HG02759 (cell line): ENCODE results near the gene FNDC3B.

Experiments used
- ATAC-seq: cut with Tn5 transposase; IDR thresholded peaks from one replicate; pipeline ENCODE4 v1.9.1; 2021; ENCODE audit warnings: mild to moderate bottlenecking, moderate library complexity; ENCODE audit not compliant: unreplicated experiment

Gene FNDC3B

DNA sequence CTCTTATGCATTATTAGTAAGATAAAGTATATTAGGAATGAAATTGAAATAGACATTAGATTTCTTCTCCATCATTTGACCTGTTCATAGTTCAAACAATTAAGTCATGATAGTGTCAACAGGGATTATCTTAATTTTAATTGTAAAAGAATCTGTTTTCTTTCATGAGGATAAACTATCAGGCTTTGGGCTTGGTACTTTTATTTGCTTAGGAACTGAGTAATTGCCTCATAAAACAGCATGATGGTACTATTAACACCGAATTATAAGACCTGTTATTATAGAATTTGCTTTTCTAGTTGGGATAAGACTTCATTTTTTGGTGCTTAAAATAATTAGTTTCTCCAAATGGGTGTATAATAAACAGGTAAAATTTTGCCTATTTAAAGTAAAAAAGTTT lies 71.8 kb downstream of the FNDC3B start:
- no peak for ATAC-seq

DNA sequence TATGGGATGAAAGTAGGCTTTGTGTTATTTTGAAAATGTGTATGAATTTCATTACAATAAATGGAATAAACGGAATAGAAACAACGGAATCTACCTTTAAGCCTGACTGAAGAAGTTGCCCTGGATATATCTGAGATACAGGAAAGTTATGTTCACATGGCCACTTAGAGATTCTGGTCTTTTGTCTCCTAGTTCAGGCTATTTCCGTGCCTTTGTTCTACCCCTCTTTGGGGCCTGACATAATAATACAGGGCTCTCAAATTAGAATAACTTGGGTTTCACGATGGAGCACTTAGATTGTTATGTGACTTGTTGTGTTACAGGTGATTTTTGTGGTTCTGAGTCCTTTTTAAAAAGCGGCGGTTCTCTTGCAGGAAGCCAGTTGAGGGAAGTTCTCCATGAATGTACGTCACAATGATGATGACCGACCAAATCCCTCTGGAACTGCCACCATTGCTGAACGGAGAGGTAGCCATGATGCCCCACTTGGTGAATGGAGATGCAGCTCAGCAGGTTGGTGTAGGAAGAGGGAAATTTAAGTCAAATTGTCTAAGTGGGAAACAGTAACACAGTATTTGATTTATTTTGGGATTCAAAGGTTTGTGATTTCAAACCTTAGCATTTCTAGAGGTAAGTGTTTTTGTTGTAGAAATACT lies 72.8 kb downstream of the FNDC3B start:
- no peak for ATAC-seq

DNA sequence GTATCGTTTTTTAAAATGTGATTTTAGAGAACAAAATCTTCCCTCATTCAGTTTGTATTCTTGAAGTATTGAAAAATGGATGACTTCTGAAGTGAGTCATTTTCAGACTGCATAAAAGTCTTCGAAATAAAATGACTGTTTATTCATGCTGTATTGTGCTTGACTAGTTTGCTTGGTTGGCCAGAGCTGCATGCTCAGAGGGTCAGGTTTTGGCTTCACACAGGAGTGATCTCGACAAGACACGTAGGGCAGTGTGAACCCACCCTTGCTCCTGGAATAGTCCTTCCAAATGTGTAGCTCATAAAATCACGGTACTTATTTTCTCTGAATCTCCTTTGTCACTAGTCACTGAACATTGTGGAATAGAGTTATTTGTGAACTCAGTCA lies 73.3 kb downstream of the FNDC3B start:
- no peak for ATAC-seq

DNA sequence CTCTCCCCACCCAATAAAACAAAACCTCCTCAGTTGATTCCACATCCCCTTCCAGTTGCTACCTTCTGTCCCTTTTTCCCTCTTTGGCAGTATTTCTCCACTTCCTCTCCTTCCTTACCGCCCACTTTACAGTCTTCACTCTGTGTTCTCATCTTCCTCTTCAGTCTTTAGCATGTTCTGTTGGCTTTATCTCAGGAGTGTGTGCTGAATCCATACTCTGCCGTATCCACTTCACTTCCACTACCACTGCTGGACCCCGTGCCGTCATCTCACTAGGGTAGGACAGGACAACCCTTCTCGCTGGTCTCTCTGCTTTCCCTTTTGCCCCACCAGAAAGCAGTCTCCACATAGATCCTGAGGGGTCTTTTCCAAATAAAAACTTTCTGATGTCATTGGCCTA lies 74.3 kb downstream of the FNDC3B start:
- ATAC-seq: no peak

DNA sequence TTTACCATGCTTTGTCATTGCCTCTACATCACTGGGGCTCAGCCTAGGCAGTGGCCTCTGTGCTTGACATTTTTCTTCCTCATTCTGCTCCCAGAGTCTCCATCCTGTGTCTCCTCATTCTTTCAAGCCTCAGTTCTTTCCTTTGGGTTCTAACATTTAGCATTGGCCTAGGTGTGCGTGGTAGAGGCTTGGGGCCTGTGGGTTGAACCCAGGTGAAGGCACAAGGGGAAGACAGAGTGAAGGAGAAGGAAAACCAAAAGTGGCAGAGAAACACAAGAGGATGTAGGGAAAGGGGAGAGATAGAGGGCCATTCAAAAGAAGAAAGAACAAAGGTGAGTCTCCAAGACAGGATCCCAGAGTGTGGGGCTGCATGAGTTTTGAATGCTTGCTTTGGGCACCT lies 75.7 kb downstream of the FNDC3B start:
- no peak for ATAC-seq

DNA sequence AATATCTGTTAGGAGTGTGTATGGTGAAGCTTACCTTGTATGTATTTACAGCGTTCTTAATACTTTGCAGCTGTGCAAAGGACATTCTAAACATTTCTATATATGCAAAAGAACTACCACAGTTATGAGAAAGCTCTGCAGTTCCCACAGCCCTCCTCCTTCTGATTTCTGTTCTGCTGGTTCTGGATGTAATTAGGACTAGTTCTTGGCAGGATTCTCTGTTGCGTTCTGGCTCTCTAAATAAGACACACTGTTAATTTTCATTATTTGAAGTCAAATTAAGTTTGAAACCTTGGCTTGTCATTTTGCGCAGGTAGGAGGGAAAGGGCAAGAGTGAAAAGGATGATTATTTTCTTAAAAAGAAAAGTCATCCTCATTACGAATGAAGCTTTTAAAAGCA lies 76.4 kb downstream of the FNDC3B start:
- no peak for ATAC-seq

DNA sequence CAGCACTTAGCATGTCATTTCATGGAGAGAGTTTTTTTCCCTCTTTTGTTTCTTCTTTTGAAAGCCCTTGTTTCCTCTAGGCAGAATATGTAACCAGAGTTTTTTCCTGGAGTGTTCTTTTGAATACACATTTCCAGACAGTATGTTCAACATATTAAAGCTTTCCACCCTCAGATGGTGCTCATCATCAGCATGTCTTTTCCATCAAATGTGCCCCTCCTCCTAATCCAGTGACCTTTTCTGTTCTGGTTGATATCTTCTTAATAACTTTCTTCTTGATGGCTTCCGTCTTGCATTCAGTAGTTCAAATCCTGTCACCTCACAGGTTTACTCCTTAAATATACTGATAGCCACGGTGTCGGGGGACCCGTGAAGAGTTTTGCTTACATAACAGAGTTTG lies 78.6 kb downstream of the FNDC3B start:
- no peak for ATAC-seq

DNA sequence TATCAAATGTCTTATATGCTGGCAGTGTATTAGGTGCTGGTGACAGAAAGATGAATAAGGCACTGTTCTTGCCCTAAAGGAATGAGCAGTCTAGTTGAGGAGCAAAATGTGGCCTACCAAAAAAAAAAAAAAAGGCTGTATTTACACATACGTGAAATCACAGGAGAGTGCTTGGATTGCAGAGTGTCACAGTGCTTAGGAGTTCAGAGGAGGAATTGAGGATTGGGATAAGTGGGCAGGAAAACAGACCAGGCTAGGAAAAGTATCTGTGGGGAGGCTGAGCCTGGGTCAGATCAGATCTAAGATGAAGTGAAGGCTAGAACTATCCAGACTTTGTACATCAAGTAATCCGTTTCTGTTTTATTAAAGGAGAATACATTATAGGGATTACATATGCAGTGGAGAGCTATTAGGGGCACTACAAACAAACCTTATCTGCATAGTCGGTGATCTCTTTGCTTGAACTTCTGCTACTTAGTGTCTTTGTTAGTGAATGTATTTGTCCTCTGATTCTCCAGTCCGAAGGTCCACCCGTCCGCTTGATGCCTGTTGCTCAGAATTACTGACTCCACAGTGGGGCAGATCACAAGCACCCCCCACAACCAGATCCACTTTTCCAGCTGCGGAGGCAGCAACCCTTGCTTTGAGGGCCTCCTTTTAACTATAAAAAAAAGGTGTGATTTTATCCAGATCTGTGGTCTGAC lies 80.0 kb downstream of the FNDC3B start:
- no peak for ATAC-seq

DNA sequence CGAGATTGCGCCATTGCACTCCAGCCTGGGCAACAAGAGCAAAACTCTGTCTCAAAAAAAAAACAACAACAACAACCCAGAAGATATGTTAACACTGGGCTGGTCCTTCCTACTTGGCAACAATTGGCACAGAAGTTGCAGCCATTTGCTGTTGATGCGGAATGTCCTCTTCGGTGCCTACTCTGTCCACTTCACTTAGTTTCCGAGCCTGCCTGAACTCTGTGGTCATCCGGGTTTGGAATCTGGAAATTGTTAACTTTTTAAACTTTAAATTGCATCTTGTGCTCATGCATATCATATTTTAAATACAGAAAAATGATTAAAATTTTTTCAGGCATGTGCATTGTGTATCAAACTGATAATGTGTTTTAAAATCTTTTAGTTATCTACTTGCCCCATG lies 81.5 kb downstream of the FNDC3B start:
- no peak for ATAC-seq

DNA sequence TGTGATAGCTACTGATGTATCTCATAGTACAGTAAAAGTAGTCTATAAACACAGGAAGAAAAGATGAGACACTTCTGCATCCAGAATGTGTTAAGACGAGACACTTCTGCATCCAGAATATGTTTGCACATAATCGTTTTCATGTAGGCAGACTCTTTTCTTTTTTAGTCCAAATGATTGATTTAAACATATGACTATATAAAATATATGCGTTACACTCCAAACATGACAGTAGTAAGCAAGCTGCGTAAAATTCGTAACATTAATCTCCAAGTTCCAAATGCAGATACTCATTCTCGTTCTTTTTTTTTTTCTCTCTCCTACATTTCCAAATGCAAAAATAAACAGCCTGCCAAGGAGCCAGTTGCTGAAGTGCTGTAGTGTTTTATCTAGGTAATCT lies 82.6 kb downstream of the FNDC3B start:
- ATAC-seq: no peak

DNA sequence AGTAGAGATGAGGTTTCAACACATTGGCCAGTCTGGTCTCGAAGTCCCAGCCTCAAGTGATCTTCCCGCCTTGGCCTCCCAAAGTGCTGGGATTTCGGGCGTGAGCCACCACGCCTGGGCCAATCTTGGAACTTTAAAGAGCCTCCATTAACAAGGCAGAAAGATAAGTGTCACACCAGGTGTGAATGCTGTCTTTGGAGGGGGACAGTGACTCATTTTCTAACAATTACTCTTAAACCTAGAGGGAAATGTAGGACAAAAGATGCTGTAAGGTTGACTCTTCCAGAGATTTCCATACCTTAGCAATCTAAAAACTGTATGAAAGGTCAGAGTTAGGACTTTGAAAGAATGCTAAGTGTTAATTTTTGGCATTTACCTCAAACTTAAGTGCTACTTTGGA lies 84.9 kb downstream of the FNDC3B start:
- no peak for ATAC-seq

DNA sequence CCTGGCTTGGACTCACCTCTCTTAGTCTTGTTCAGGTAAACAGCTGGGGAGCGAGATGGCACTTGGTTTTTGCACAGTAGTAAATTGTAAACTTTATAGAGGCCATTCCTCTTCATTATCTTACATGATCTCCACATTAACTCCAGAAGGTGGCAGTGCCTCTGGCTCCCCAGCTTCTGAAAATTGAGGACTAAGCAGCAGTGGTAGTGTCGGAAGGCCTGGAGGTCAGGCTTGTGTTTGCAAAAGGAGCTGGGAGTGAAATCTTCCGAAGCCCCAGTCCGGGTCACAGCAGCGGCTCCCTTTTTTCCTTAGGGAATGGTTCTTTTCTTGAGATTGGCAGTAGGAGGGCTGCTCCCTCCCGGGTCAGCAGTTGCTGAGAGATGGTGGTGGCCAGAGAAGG lies 85.7 kb downstream of the FNDC3B start:
- ATAC-seq: no peak

DNA sequence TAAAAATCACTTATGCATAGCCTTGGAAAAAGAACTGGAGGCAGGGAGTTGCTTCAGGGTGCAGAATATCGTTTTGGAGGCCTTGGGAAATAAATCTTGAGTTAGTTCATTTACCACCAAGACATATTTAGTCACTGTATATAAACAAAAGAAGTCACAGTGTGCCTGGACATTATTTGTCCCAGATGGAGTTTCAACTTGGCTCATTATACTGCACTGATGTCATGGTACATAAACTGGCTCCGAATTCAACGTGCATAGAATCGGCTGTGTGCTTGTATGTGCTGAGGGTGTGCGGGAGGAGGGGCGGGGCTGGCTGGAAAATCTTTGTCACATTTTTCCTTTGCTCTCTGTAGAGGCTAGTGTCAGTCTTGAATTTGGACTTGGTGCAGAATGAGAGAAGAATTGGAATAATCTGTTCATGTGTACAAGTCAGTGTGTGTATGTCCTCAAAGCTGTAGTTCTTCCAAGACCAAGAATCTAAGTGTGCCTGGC lies 86.6 kb downstream of the FNDC3B start:
- ATAC-seq: no peak

DNA sequence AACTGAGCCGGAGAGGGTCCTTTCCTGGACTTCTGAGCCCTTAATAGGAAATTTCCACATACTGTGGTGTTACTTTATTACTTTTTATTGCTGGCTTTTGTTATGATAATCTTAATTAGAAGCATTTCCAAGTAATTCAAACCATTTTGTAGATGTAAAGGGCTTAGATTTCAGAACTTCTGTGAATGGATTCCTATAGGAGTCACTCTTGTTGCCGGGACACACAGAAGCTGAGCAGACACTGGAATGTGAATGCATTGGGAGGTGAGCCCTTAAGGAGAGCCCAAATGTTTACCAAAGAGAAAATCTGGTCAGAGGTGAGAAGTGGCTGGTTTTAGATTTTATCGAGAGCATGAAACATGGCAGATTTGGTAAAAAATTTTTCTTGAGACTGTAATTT lies 87.4 kb downstream of the FNDC3B start:
- ATAC-seq: no peak

DNA sequence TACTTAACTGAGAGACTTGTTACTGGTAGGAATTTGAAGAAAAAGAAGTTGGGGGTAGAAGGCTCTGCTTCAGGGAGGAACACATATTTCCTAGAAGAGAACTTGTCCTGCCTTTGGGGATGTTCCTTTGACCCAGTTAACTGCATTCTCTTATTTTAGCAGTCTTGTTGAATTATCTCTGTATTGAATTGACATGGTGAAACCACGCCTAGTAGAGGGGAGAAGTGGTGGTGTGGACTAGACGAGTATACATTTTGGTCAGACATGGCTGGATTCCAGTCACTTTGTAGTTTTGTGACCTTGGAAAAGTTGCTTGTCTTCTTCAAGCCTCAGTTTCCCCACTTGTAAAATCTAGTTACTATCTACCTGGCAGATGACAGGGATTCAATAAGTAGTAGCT lies 87.8 kb downstream of the FNDC3B start:
- no peak for ATAC-seq

DNA sequence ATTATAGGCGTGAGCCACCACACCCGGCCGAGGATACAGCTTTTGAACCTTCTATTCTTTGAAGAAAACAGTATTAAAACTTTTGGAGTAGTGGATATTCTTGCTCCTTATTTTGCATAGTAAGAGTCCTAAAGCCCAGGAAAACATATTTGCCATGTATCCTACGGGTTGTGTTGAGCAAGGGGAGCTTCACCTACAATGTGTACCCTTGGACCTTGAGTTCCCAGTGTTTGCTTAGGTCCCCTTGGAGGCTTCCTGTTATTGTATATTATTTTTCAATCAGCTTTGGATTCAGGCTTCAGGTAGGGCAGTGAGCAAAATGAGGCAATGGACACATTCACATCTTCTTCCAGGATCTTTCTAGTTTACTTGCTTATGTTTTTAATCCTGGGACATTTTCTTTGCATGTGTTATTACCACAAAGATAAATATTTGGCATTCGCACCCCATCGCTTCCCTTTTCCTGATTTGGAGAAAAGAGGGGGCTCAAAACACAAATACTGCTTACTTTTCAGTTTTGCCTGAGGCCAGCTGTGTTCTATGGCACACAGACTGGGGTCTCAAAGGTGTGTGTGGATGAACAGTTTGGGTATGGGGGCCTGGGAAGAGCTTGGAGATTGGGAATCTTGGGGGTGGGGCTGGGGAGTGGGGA lies 88.7 kb downstream of the FNDC3B start:
- ATAC-seq: no peak

DNA sequence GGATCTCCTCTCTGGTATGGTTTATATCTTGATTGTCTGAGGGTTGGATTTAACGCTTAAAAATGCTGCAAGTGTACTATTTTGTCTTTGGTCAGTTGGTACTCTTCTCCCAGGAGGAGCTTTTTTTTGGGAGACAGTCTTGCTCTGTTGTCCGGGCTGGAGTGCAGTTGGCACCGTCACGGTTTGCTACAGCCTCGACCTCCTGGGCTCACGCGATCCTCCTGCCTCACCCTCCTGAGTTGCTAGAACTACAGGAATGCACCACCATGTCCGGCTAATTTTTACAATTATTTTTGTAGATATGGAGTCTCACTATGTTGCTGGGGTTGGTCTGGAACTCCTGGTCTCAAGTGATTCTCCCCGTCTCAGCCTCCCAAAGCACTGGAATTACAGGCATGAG lies 89.5 kb downstream of the FNDC3B start:
- ATAC-seq: no peak

DNA sequence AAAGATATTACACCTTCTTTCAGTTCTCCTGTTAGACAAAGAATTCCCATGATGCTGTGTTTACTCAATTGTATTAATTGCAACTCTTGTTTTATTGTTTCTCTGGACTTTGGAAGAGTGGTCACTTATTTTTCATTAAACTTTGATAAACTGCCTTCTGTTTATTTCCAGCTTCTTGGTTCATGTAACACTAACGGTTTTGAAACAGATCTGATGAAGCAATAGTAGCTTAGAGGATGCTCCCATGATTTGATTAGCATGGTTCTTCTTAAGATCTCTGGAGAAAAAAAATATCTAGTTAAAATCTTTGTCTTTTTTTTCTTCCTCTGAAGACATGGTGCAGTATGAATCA lies 90.1 kb downstream of the FNDC3B start:
- no peak for ATAC-seq

DNA sequence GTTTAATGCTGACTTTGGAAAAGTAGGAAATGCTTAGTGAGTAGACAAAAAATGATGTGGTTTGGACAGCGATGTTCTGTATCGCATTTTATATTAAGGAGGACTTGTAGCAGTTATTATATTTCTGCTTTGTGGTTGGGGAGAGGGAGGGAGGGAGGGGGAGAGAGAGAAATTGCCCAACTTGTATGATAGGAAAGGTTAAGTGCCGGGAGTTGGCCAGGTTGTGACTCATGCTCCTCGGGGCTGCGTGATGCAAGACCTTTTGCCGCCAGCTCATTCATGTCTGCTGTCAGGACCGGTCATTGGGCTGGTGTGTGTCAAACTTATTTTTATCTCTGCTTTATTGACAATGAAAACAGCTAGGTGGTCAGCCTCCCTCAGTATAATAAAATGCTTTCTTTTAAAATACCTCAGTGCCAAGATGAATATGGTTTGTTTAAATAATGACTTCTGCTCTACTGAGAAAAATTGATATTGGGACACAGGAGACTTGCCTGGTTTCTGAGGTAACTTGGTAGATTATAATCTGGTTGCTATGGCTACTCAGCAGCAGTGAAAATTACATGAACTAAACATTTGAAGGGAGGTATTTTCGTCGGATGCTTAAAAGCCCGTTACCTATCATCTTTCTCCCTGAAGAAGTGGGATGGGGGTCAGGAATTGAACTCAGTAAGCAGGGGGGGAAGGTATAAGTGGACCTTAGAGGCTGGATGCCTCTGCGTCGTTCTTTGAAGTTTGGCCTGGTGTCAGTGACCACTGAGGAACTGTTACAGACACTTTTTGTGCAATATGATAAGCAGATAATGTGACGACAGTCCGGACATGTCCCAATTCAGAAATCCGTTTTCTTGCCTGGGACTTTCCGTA lies 90.7 kb downstream of the FNDC3B start:
- no peak for ATAC-seq

DNA sequence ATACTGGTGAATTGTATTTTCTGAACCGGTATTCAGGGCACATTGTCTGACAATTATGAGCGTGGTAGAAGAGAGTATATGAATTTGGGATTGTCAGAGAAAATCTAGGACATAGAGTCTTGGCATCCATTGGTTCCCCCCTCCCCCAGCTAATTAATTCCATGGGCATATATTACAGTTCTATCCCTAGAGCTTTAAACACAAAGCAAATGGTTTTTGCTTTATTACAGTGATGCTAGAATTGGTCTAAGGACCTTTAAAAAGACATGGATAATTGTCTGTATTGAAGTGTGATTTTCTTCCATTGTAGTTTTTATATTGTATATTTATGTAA lies 91.3 kb downstream of the FNDC3B start:
- no peak for ATAC-seq

DNA sequence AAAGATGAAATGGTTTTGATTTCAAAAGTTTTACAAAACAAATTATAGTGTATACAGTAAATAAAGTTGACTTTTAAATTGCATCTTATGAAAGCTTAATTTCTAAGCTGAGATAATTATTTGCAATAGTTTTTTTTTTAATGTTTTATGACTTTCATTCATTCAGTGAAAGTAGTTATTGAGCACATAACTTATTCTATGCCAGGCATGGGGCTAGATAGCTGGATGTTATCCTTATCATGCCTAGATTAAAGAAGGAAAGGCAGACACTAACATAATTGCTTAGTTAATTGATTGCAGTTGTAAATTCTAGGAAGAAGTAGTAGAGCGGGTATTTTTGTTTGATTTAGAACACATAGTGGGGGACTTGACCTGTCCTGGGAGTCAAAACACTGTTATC lies 92.4 kb downstream of the FNDC3B start:
- no peak for ATAC-seq

DNA sequence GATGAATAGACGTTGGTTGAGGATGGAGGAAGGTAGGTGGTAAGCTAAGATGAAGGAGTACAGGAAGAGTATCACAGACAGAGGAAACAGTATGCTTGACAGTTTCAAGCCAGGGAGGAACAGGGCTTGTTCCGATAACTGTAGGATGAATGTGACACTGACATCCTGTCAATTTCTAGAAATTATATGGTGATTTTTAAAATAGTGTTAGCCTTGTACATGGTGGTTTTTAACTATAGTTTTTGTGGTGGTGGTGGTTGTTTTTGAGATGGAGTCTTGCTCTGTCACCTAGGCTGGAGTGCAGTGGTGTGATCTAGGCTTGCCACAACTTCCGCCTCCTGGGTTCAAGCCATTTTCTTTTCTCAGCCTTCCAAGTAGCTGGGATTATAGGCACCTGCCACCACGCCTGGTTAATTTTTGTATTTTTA lies 92.8 kb downstream of the FNDC3B start:
- ATAC-seq: no peak
